Vagina (tissue), 2 donors: ENCODE measurements around the gene ATP6V0A1.

ENCODE experiments used
- POLR2A ChIP-seq, 2 donors: fragments of 450-650 bp; IDR thresholded peaks; one replicate each; pipeline ENCODE4 v1.6.1; 2017; ENCODE audit warnings: antibody characterized with exemption in 2 of 2, mild to moderate bottlenecking in 2 of 2, moderate library complexity in 2 of 2
- POLR2AphosphoS5 ChIP-seq, 2 donors: sonication (generic); formaldehyde crosslinking; IDR thresholded peaks; one replicate each; pipeline ENCODE4 v1.9.0; 2017; ENCODE audit warnings: antibody characterized with exemption in 2 of 2, mild to moderate bottlenecking in 2 of 2, low read depth in 1 of 2; ENCODE audit not compliant: insufficient read depth in 1 of 2
- TF ChIP-seq, protein P1 (sequence below), 3 experiments: fragments of 450-650 bp in 2 of 3; fragments of 200-600 bp in 1 of 3; sonication (generic) in 1 of 3; IDR thresholded peaks; one replicate each; pipeline ENCODE4 v1.5.1; 2017 to 2019; ENCODE audit warnings: antibody characterized with exemption in 3 of 3, mild to moderate bottlenecking in 2 of 3, moderate library complexity in 2 of 3

- TF ChIP-seq, protein P1, sequence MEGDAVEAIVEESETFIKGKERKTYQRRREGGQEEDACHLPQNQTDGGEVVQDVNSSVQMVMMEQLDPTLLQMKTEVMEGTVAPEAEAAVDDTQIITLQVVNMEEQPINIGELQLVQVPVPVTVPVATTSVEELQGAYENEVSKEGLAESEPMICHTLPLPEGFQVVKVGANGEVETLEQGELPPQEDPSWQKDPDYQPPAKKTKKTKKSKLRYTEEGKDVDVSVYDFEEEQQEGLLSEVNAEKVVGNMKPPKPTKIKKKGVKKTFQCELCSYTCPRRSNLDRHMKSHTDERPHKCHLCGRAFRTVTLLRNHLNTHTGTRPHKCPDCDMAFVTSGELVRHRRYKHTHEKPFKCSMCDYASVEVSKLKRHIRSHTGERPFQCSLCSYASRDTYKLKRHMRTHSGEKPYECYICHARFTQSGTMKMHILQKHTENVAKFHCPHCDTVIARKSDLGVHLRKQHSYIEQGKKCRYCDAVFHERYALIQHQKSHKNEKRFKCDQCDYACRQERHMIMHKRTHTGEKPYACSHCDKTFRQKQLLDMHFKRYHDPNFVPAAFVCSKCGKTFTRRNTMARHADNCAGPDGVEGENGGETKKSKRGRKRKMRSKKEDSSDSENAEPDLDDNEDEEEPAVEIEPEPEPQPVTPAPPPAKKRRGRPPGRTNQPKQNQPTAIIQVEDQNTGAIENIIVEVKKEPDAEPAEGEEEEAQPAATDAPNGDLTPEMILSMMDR (IDR thresholded peaks at IDR 0.05): no peak
- TF ChIP-seq POLR2AphosphoS5 (IDR thresholded peaks at IDR 0.05; ENCODE audit: insufficient read depth in 1 of 2, low read depth in 1 of 2) (no peak), POLR2A (IDR thresholded peaks at IDR 0.05) (no peak)
Observed at GRCh38 chr17:42535155-42536047, 76.7 kb downstream of the ATP6V0A1 start.
